ENCODE results near the gene ADAM15. TPM values are rescaled to one million over a fixed set of nuclear protein-coding genes. Genes with fewer than 3 reads are reported as not detected.

The ADAM15 gene
- total and polyA plus RNA-seq, 4 donors = 10.8 to 26.8 (median 17.5) TPM

- TF ChIP-seq HNF4A (conservative IDR thresholded peaks at IDR 0.05) (no peak), FOXA2 (IDR thresholded peaks at IDR 0.05) (no peak), SP1 (IDR thresholded peaks at IDR 0.05) (no peak), FOXA1 (IDR thresholded peaks at IDR 0.05) (no peak), REST (IDR thresholded peaks at IDR 0.05) (no peak), YY1 (IDR thresholded peaks at IDR 0.05) (no peak), HNF4G (IDR thresholded peaks at IDR 0.05) (no peak), GABPA (IDR thresholded peaks at IDR 0.05 in 1 of 2, conservative IDR thresholded peaks at IDR 0.05 in 1 of 2) (no peak), TAF1 (conservative IDR thresholded peaks at IDR 0.05) (no peak), EGR1 (IDR thresholded peaks at IDR 0.05; ENCODE audit: low read depth in 2 of 2) (no peak), RAD21 (IDR thresholded peaks at IDR 0.05) (no peak), NR2F2 (IDR thresholded peaks at IDR 0.05) (no peak), MAX (IDR thresholded peaks at IDR 0.05) (no peak)
- TF ChIP-seq, protein P1, sequence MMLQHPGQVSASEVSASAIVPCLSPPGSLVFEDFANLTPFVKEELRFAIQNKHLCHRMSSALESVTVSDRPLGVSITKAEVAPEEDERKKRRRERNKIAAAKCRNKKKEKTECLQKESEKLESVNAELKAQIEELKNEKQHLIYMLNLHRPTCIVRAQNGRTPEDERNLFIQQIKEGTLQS (IDR thresholded peaks at IDR 0.05) = no peak
- TF ChIP-seq, protein P2, sequence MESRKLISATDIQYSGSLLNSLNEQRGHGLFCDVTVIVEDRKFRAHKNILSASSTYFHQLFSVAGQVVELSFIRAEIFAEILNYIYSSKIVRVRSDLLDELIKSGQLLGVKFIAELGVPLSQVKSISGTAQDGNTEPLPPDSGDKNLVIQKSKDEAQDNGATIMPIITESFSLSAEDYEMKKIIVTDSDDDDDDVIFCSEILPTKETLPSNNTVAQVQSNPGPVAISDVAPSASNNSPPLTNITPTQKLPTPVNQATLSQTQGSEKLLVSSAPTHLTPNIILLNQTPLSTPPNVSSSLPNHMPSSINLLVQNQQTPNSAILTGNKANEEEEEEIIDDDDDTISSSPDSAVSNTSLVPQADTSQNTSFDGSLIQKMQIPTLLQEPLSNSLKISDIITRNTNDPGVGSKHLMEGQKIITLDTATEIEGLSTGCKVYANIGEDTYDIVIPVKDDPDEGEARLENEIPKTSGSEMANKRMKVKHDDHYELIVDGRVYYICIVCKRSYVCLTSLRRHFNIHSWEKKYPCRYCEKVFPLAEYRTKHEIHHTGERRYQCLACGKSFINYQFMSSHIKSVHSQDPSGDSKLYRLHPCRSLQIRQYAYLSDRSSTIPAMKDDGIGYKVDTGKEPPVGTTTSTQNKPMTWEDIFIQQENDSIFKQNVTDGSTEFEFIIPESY (IDR thresholded peaks at IDR 0.05) = no peak
- TF ChIP-seq, protein P3, sequence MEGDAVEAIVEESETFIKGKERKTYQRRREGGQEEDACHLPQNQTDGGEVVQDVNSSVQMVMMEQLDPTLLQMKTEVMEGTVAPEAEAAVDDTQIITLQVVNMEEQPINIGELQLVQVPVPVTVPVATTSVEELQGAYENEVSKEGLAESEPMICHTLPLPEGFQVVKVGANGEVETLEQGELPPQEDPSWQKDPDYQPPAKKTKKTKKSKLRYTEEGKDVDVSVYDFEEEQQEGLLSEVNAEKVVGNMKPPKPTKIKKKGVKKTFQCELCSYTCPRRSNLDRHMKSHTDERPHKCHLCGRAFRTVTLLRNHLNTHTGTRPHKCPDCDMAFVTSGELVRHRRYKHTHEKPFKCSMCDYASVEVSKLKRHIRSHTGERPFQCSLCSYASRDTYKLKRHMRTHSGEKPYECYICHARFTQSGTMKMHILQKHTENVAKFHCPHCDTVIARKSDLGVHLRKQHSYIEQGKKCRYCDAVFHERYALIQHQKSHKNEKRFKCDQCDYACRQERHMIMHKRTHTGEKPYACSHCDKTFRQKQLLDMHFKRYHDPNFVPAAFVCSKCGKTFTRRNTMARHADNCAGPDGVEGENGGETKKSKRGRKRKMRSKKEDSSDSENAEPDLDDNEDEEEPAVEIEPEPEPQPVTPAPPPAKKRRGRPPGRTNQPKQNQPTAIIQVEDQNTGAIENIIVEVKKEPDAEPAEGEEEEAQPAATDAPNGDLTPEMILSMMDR (IDR thresholded peaks at IDR 0.05; ENCODE audit: low read depth, low read length, missing input control) = no peak
- no peak for DNase-seq (ENCODE audit: low spot score)
- no peak overlapping the region for H3K9ac ChIP-seq (ENCODE audit: low read depth in 1 of 2, low read length in 2 of 2)
- H3K27ac ChIP-seq (ENCODE audit: low read depth in 1 of 2, low read length in 2 of 2) = no peak overlapping the region
- H3K36me3 ChIP-seq (ENCODE audit: control insufficient read depth in 4 of 4, insufficient read depth in 3 of 4, low read depth in 1 of 4, low read length in 3 of 4) = peaks cover 0 to 16% (median 11%) of the 10 kb centered on the region in 4 donors
- no peaks in the 10 kb centered on the region for H3K27me3 ChIP-seq (ENCODE audit: control insufficient read depth in 4 of 4, insufficient read depth in 4 of 4, low read length in 3 of 4)
- peaks cover 0 to 17% (median 12%) of the 10 kb centered on the region in 4 donors for H3K4me1 ChIP-seq (ENCODE audit: control insufficient read depth in 4 of 4, insufficient read depth in 4 of 4, low read length in 3 of 4)
- WGBS = 96% methylated on average over 13 of the region's 13 CpGs
- H3K4me3 ChIP-seq (ENCODE audit: low read depth in 1 of 3, low read length in 3 of 3) = no peak overlapping the region
- no peaks in the 10 kb centered on the region for H3K9me3 ChIP-seq (ENCODE audit: control insufficient read depth in 4 of 4, low read length in 3 of 4)
These were observed 6.7 kb downstream of the ADAM15 start for GRCh38 chr1:155057788-155058211.

- no peak overlapping the region for H3K27ac ChIP-seq (ENCODE audit: low read depth in 1 of 2, low read length in 2 of 2)
- H3K4me3 ChIP-seq (ENCODE audit: low read depth in 1 of 3, low read length in 3 of 3) = no peak overlapping the region
- peaks cover 0 to 16% (median 11%) of the 10 kb centered on the region in 4 donors for H3K36me3 ChIP-seq (ENCODE audit: control insufficient read depth in 4 of 4, insufficient read depth in 3 of 4, low read depth in 1 of 4, low read length in 3 of 4)
- H3K9me3 ChIP-seq (ENCODE audit: control insufficient read depth in 4 of 4, low read length in 3 of 4) = no peaks in the 10 kb centered on the region
- H3K9ac ChIP-seq (ENCODE audit: low read depth in 1 of 2, low read length in 2 of 2) = no peak overlapping the region
- TF ChIP-seq EGR1 (IDR thresholded peaks at IDR 0.05; ENCODE audit: low read depth in 2 of 2) (no peak), HNF4A (conservative IDR thresholded peaks at IDR 0.05) (no peak), YY1 (IDR thresholded peaks at IDR 0.05) (no peak), NR2F2 (IDR thresholded peaks at IDR 0.05) (no peak), MAX (IDR thresholded peaks at IDR 0.05) (no peak), FOXA2 (IDR thresholded peaks at IDR 0.05) (no peak), RAD21 (IDR thresholded peaks at IDR 0.05) (no peak), RXRA (IDR thresholded peaks at IDR 0.05) (no peak), TAF1 (conservative IDR thresholded peaks at IDR 0.05) (no peak), JUND (IDR thresholded peaks at IDR 0.05) (no peak), SP1 (IDR thresholded peaks at IDR 0.05) (no peak), HNF4G (IDR thresholded peaks at IDR 0.05) (no peak)
- TF ChIP-seq, protein P2 (IDR thresholded peaks at IDR 0.05) = no peak
- TF ChIP-seq, protein P3 (IDR thresholded peaks at IDR 0.05; ENCODE audit: low read depth, low read length, missing input control) = no peak
- H3K27me3 ChIP-seq (ENCODE audit: control insufficient read depth in 4 of 4, insufficient read depth in 4 of 4, low read length in 3 of 4) = no peaks in the 10 kb centered on the region
- H3K4me1 ChIP-seq (ENCODE audit: control insufficient read depth in 4 of 4, insufficient read depth in 4 of 4, low read length in 3 of 4) = peaks cover 7 to 36% (median 30%) of the 10 kb centered on the region in 4 donors
- WGBS = 94% methylated on average over 8 of the region's 8 CpGs
- no peak for DNase-seq (ENCODE audit: low spot score)
These were observed 9.6 kb downstream of the ADAM15 start for GRCh38 chr1:155060736-155061135.
